HepG2 (cell line): ENCODE data around the gene CD274. TPM values are rescaled to one million over a fixed set of nuclear protein-coding genes. Genes with fewer than 3 reads are reported as not detected.

Source experiments
- ATAC-seq: fragments of 200-7000 bp; cut with Tn5 transposase; 3 replicates; pipeline ENCODE4 v1.9.1; 2020; ENCODE audit warnings: mild to moderate bottlenecking, moderate library complexity
- BruUV-seq: library from RNA; stranded (reverse); fragments of 400-500 nt; replicated peaks from 2 replicates; lab custom pipeline; 2021; lab: Mats Ljungman, UMichigan
- CTCF ChIA-PET: fragments of 300-600 bp; formaldehyde crosslinking; extraction: SDS; loops from one replicate; lab custom pipeline; 2021; ENCODE audit warnings: low total read pairs, inconsistent platforms, low intra/inter-chr PET ratio; lab: Yijun Ruan, JAX
- POLR2A ChIA-PET: fragments of 350-600 bp; sonication (Branson Sonifier 250); formaldehyde crosslinking; loops from one replicate; lab custom pipeline; 2020; ENCODE audit warnings: antibody characterized with exemption, inconsistent platforms; lab: Yijun Ruan, JAX
- DNase-seq: peaks from one replicate; pipeline ENCODE4 v3.0.0-alpha.2; 2015; ENCODE audit warnings: low spot score
- FAIRE-seq: peaks from 3 replicates; lab custom pipeline; 2011; peaks lifted over from hg19 to GRCh38; lab: Jason Lieb, UNC
- H2AFZ ChIP-seq: one replicate; pipeline ENCODE4 v1.6.1; 2011; ENCODE audit warnings: low read length, inconsistent platforms
- H3K27ac ChIP-seq: fragments of 300-600 bp; 3 replicates; pipeline ENCODE4 v1.8.0; 2011; ENCODE audit warnings: mixed run types, mild to moderate bottlenecking, mixed read lengths, low read length, inconsistent platforms; ENCODE audit not compliant: insufficient read depth; ENCODE audit errors: extremely low read length
- H3K27me3 ChIP-seq, 2 experiments: fragments of 200-600 bp in 1 of 2; 2 replicates in 1 of 2; 3 replicates in 1 of 2; pipeline versions ENCODE4 v1.6.0 to v1.8.0; 2011; ENCODE audit warnings: low read length in 2 of 2, mild to moderate bottlenecking in 2 of 2, moderate library complexity in 2 of 2, inconsistent platforms in 1 of 2; ENCODE audit not compliant: insufficient read depth in 2 of 2, control insufficient read depth in 1 of 2
- H3K36me3 ChIP-seq, 2 experiments: fragments of 200-600 bp in 1 of 2; replicated peaks in 1 of 2; 2 replicates in 1 of 2; 3 replicates in 1 of 2; pipeline versions ENCODE4 v1.5.1 to v1.8.0; 2011; ENCODE audit warnings: low read length in 2 of 2, inconsistent platforms in 1 of 2; ENCODE audit not compliant: insufficient read depth in 2 of 2, control insufficient read depth in 1 of 2
- H3K4me1 ChIP-seq: 2 replicates; pipeline ENCODE4 v1.5.1; 2012; ENCODE audit warnings: low read length, inconsistent platforms; ENCODE audit not compliant: insufficient read depth
- H3K4me2 ChIP-seq: 2 replicates; pipeline ENCODE4 v1.6.0; 2011; ENCODE audit warnings: low read depth, low read length, inconsistent platforms
- H3K4me3 ChIP-seq, 3 experiments: fragments of 200-600 bp in 1 of 3; sonication (generic), shearing (Covaris generic) in 1 of 3; replicated peaks in 1 of 3; 2 replicates each; pipeline ENCODE4 v1.5.1; 2011 to 2016; ENCODE audit warnings: low read length in 3 of 3, inconsistent platforms in 2 of 3, low read depth in 2 of 3, mild to moderate bottlenecking in 2 of 3, control low read depth in 1 of 3, mixed read lengths in 1 of 3; ENCODE audit not compliant: insufficient read depth in 1 of 3
- H3K79me2 ChIP-seq: one replicate; pipeline ENCODE4 v1.6.1; 2011; ENCODE audit warnings: low read length, inconsistent platforms; ENCODE audit not compliant: insufficient read depth
- H3K9ac ChIP-seq: 2 replicates; pipeline ENCODE4 v1.6.0; 2011; ENCODE audit warnings: mild to moderate bottlenecking, low read depth, low read length, inconsistent platforms; ENCODE audit not compliant: insufficient read depth
- H3K9me3 ChIP-seq: 2 replicates; pipeline ENCODE4 v1.5.1; 2012; ENCODE audit warnings: mild to moderate bottlenecking, low read length
- H4K20me1 ChIP-seq: 2 replicates; pipeline ENCODE4 v1.6.0; 2011; ENCODE audit warnings: inconsistent platforms, mild to moderate bottlenecking, low read length, moderate library complexity; ENCODE audit not compliant: insufficient read depth
- BATF2 ChIP-seq: sonication (generic); formaldehyde crosslinking; IDR thresholded peaks from 2 replicates; pipeline ENCODE4 v1.8.0; 2022; ENCODE audit warnings: mild to moderate bottlenecking, missing genetic modification reagents, moderate library complexity
- CENPX ChIP-seq: sonication (generic); formaldehyde crosslinking; IDR thresholded peaks from 2 replicates; pipeline ENCODE4 v1.9.0; 2021; ENCODE audit warnings: mild to moderate bottlenecking, missing genetic modification reagents, moderate library complexity
- HNF4A ChIP-seq: sonication (generic); formaldehyde crosslinking; IDR thresholded peaks from 2 replicates; pipeline ENCODE4 v1.4.0; 2020; ENCODE audit warnings: missing genetic modification reagents
- PAF1 ChIP-seq: IDR thresholded peaks from 2 replicates; pipeline ENCODE4 v1.6.1; 2016; ENCODE audit warnings: missing genetic modification reagents, missing compliant biosample characterization
- PBX3 ChIP-seq: sonication (generic); formaldehyde crosslinking; IDR thresholded peaks from 2 replicates; pipeline ENCODE4 v1.8.1; 2023; ENCODE audit warnings: missing genetic modification reagents, inconsistent platforms, borderline replicate concordance
- PCBP2 ChIP-seq: fragments of 200-400 bp; formaldehyde crosslinking; optimal IDR thresholded peaks from 2 replicates; pipeline ENCODE3; 2018; ENCODE audit warnings: low read length, low read depth; ENCODE audit not compliant: poor library complexity, severe bottlenecking
- ZNF343 ChIP-seq: sonication (generic); formaldehyde crosslinking; IDR thresholded peaks from 2 replicates; pipeline ENCODE4 v1.4.0; 2020; ENCODE audit warnings: mild to moderate bottlenecking, missing genetic modification reagents
- ZNF562 ChIP-seq: sonication (generic); formaldehyde crosslinking; IDR thresholded peaks from 2 replicates; pipeline ENCODE4 v1.8.0; 2022; ENCODE audit warnings: missing genetic modification reagents, borderline replicate concordance
- ZNF616 ChIP-seq: sonication (generic); formaldehyde crosslinking; IDR thresholded peaks from 2 replicates; pipeline ENCODE4 v1.5.0; 2020; ENCODE audit warnings: low read depth, mild to moderate bottlenecking, missing genetic modification reagents
- WGBS: methylation state at CpG from one replicate; pipeline ENCODE4 v1.1.6; 2017; ENCODE audit warnings: low lambda C conversion rate; 5-methylcytosine and 5-hydroxymethylcytosine counted together
- in situ Hi-C: cut with HindIII; loops from 2 replicates; pipeline ENCODE4 v1.10.0; 2017; ENCODE audit warnings: low pct_unique_long_range_greater_than_20kb; ENCODE audit not compliant: extremely low pct_ligation_motif_present
- intact Hi-C: fragments of 100-400 bp; cut with micrococcal nuclease; formaldehyde crosslinking; loops from one replicate; pipeline ENCODE4 v1.10.0; 2022; ENCODE audit not compliant: unreplicated experiment
- polyA plus RNA-seq, 8 experiments: library from polyadenylated mRNA; depleted of rRNA in 3 of 8; stranded (reverse) in 7 of 8; unstranded in 1 of 8; fragments of >200 nt; fragmentation: Illumina TruSeq in 4 of 8; extraction: Trizol in 4 of 8; gene quantifications; 2 replicates each; pipeline versions ENCODE4 v1.2.1 to v1.2.3, GENCODE V29; 2011 to 2016; ENCODE audit warnings: low read depth in 4 of 8, missing spikeins in 1 of 8, mixed read lengths in 1 of 8; ENCODE audit not compliant: insufficient read depth in 1 of 8
- total RNA-seq, 5 experiments: library from RNA; depleted of rRNA; stranded (reverse); fragments of >200 nt; fragmentation: Illumina TruSeq; extraction: Trizol; gene quantifications; 2 replicates each; pipeline ENCODE4 v1.2.3, GENCODE V29; 2016; ENCODE audit warnings: low read depth in 1 of 5
- TF ChIP-seq, protein P1 (sequence below): sonication (generic); formaldehyde crosslinking; IDR thresholded peaks from 2 replicates; pipeline ENCODE4 v1.8.1; 2023; ENCODE audit warnings: missing genetic modification reagents, mild to moderate bottlenecking, borderline replicate concordance
- TF ChIP-seq, protein P2 (sequence below): sonication (generic); formaldehyde crosslinking; IDR thresholded peaks from one replicate; pipeline ENCODE4 v1.5.1; 2020; ENCODE audit warnings: mild to moderate bottlenecking, missing genetic modification reagents; ENCODE audit errors: not compliant biosample characterization

The CD274 gene
- total and polyA plus RNA-seq, 2 of the 13 experiments (the other 11 are each of a cell fraction or from before 2014, with no cell fraction given), result 0.17 to 0.49 TPM

GRCh38 chr9:5429873-5430564 is 20.3 kb upstream of the CD274 start (continued):
- TF ChIP-seq PBX3 (CRISPR knock-in tag) (no peak), ZNF343 (CRISPR knock-in tag) (no peak), PAF1 (no peak), BATF2 (no peak), PCBP2 (no peak), ZNF616 (CRISPR knock-in tag) (no peak)
- TF ChIP-seq, protein P1, sequence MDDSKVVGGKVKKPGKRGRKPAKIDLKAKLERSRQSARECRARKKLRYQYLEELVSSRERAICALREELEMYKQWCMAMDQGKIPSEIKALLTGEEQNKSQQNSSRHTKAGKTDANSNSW (CRISPR knock-in tag), result no peak

DNA sequence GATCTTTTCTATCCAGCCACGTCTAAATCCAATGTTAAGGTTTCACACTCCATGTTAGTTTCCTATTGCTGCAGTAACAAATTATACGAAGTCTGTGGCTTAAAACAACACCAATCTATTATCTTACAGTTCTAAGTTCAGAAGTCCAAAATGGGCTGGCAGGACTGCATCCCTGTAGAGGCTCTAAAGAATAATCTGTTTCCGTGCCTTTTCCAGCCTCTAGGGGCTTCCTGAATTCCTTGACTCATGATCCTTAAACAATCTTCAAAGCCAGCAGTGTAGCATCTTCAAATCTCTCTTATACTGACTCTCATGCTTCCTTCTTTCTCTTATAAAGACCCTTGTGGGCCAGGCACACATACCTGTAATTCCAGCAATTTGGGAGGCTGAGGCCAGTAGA is 19.4 kb upstream of the CD274 start:
- POLR2A ChIA-PET, result no interaction called here
- no peaks in the 10 kb centered on the region for H4K20me1 ChIP-seq
- 57% methylated on average over 2 of the region's 3 CpGs for WGBS
- TF ChIP-seq ZNF562 (CRISPR knock-in tag), result no peak
- TF ChIP-seq CENPX (CRISPR knock-in tag), result no peak
- TF ChIP-seq, protein P2, sequence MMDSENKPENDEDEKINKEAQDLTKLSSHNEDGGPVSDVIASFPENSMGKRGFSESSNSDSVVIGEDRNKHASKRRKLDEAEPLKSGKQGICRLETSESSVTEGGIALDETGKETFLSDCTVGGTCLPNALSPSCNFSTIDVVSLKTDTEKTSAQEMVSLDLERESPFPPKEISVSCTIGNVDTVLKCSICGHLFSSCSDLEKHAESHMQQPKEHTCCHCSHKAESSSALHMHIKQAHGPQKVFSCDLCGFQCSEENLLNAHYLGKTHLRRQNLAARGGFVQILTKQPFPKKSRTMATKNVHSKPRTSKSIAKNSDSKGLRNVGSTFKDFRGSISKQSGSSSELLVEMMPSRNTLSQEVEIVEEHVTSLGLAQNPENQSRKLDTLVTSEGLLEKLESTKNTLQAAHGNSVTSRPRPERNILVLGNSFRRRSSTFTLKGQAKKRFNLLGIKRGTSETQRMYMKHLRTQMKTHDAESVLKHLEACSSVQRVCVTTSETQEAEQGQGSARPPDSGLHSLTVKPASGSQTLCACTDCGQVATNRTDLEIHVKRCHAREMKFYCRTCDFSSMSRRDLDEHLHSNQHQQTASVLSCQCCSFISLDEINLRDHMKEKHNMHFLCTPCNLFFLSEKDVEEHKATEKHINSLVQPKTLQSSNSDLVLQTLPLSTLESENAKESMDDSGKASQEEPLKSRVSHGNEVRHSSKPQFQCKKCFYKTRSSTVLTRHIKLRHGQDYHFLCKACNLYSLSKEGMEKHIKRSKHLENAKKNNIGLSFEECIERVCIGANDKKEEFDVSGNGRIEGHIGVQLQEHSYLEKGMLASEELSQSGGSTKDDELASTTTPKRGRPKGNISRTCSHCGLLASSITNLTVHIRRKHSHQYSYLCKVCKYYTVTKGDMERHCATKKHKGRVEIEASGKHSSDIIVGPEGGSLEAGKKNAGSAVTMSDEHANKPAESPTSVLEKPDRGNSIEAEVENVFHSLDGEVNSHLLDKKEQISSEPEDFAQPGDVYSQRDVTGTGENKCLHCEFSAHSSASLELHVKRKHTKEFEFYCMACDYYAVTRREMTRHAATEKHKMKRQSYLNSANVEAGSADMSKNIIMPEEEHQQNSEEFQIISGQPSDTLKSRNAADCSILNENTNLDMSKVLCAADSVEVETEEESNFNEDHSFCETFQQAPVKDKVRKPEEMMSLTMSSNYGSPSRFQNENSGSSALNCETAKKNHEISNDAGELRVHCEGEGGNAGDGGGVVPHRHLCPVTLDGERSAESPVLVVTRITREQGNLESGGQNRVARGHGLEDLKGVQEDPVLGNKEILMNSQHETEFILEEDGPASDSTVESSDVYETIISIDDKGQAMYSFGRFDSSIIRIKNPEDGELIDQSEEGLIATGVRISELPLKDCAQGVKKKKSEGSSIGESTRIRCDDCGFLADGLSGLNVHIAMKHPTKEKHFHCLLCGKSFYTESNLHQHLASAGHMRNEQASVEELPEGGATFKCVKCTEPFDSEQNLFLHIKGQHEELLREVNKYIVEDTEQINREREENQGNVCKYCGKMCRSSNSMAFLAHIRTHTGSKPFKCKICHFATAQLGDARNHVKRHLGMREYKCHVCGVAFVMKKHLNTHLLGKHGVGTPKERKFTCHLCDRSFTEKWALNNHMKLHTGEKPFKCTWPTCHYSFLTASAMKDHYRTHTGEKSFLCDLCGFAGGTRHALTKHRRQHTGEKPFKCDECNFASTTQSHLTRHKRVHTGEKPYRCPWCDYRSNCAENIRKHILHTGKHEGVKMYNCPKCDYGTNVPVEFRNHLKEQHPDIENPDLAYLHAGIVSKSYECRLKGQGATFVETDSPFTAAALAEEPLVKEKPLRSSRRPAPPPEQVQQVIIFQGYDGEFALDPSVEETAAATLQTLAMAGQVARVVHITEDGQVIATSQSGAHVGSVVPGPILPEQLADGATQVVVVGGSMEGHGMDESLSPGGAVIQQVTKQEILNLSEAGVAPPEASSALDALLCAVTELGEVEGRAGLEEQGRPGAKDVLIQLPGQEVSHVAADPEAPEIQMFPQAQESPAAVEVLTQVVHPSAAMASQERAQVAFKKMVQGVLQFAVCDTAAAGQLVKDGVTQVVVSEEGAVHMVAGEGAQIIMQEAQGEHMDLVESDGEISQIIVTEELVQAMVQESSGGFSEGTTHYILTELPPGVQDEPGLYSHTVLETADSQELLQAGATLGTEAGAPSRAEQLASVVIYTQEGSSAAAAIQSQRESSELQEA (CRISPR knock-in tag), result no peak
- peak; percentile 27 for TF ChIP-seq HNF4A
- TF ChIP-seq, all 625 proteins: peak for 1
- H3K9me3 ChIP-seq, result no peaks in the 10 kb centered on the region
- H3K36me3 ChIP-seq, result peaks cover 0 to 3% of the 10 kb centered on the region in 2 experiments; a peak in 1 of 5 replicates
- CTCF ChIA-PET, result no interaction called here
- in situ Hi-C loops, result loop anchor here (25.0 kb wide), 2 partner anchors 444 to 669 kb away; partner anchors contain the start of gene JAK2
- BruUV-seq, result no TSS peak
- no peak overlapping the region for H3K4me3 ChIP-seq
- no peak overlapping the region for H2AFZ ChIP-seq
- H3K4me2 ChIP-seq, result no peak overlapping the region
- no peaks in the 10 kb centered on the region for H3K79me2 ChIP-seq
- intact Hi-C loops, result no loop called here
- no peak overlapping the region for H3K27ac ChIP-seq
- peaks cover 23% of the 10 kb centered on the region for H3K4me1 ChIP-seq
- no peak overlapping the region for H3K9ac ChIP-seq
- ATAC-seq (peak; percentile 38; the same call in 1 of the 3 replicates), FAIRE-seq (no peak), DNase-seq (no peak)
- no peaks in the 10 kb centered on the region for H3K27me3 ChIP-seq
